GM21423 (cell line): Measurements from ENCODE around the gene TMEM132E.

ENCODE experiments used
- ATAC-seq: cut with Tn5 transposase; IDR thresholded peaks from one replicate; pipeline ENCODE4 v1.9.1; 2021; ENCODE audit warnings: mild to moderate bottlenecking, moderate library complexity; ENCODE audit not compliant: unreplicated experiment

Gene TMEM132E

DNA sequence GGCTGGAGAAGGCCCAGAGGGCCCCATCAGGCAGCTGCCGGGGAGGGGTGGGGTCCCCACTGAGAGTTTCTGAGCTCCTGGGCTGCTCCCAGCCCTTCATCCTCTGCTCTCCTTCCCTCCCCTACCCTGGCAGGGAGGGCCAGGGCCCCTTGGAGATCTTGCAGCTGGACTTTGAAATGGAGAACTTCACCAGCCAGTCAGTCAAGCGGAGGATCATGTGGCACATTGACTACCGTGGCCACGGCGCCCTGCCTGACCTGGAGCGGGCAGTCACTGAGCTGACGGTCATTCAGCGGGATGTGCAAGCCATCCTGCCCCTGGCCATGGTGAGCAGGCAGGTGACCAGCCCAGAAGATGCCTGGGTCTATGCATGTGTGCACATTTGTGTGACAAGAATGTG is 49.5 kb downstream of the TMEM132E start:
- ATAC-seq, result no peak

DNA sequence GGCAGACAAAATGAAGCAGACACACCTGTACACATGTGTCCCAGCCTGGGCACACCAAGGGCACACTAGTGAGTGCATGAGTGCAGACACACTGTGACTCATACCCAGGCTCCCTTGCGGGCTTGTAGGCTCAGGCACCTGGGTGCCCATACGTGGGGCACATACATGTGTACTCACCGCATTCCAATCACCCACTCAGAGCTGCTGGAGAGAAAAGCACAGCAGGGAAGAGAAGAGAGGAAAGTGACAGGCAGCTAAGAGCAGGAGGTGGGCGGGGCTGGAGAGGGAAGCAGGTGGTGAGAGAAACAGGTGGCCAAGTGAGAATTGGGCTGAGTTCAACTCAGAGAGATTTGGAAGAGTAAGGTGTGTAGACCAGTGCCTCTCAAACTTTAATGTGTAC is 54.0 kb downstream of the TMEM132E start:
- no peak for ATAC-seq

DNA sequence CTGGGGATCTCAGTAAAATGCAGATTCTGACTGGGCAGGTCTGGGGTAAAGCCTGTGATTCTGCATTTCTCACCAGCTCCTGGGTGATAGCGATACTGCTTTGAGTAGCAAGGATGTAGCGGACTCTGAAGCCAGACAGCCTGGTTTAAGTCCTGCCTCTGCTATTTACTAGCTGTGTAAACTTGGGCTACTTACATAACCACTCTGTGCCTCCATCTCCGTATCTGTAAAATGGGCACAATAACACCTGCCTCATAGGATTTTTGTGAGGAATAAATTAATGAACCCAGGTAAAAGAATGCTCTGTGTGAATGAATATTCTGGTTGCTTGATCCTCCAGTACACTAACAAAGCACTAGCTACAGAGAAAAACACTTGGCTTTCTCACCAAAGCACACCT is 54.4 kb downstream of the TMEM132E start:
- no peak for ATAC-seq

DNA sequence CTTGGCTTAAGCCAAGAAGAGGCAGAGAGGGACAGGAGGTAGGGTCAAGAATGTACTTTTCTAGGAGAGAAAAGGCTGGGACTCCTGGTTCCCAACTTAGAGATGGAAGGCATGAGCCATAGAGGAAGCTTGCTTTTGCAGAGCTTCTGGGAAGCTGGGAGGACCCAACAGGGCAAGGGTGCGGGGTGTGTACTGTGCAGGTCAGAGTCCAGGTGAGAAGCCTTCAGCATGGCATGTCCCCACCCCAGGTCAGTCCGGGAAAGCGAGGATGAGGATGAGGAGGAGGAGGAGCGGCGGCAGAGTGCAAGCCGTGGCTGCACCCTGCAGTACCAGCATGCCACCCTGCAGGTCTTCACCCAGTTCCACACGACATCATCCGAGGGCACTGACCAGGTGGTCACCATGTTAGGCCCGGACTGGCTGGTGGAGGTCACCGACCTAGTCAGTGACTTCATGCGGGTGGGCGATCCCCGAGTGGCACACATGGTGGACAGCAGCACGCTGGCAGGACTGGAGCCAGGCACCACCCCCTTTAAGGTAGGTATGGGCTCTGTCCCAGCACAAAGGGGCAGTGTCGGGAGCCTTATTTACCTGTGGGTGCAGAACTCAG is 55.3 kb downstream of the TMEM132E start:
- no peak for ATAC-seq

DNA sequence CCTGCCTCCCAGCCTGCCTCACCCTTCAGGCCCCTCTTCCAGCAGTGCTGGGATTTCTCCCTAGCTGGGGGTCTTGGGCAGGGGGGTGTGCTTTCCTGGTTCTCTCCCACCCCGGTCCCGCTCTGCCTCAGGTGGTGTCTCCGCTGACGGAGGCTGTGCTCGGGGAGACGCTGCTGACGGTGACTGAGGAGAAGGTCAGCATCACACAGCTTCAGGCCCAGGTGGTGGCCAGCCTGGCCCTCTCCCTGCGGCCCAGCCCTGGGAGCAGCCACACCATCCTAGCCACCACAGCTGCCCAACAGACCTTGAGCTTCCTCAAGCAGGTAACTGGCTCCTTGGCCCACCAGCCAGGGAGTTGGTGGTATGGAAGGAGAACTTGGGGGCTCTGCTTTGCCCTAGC is 56.5 kb downstream of the TMEM132E start:
- ATAC-seq, result no peak

DNA sequence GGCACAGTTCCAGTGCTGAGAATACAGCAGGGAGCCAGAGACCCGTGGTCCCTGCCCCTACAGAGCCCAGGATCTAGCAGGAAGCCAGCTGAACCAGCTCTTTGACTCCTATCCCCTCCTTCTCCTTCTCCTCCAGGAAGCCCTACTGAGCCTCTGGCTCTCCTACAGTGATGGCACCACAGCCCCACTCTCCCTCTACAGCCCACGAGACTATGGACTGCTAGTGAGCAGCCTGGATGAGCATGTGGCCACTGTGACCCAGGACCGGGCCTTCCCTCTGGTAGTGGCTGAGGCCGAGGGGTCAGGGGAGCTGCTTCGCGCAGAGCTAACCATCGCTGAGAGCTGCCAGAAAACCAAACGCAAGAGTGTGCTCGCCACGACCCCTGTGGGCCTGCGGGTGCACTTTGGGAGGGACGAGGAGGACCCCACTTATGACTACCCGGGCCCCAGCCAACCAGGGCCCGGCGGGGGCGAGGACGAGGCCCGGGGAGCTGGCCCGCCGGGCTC is 57.7 kb downstream of the TMEM132E start:
- no peak for ATAC-seq

DNA sequence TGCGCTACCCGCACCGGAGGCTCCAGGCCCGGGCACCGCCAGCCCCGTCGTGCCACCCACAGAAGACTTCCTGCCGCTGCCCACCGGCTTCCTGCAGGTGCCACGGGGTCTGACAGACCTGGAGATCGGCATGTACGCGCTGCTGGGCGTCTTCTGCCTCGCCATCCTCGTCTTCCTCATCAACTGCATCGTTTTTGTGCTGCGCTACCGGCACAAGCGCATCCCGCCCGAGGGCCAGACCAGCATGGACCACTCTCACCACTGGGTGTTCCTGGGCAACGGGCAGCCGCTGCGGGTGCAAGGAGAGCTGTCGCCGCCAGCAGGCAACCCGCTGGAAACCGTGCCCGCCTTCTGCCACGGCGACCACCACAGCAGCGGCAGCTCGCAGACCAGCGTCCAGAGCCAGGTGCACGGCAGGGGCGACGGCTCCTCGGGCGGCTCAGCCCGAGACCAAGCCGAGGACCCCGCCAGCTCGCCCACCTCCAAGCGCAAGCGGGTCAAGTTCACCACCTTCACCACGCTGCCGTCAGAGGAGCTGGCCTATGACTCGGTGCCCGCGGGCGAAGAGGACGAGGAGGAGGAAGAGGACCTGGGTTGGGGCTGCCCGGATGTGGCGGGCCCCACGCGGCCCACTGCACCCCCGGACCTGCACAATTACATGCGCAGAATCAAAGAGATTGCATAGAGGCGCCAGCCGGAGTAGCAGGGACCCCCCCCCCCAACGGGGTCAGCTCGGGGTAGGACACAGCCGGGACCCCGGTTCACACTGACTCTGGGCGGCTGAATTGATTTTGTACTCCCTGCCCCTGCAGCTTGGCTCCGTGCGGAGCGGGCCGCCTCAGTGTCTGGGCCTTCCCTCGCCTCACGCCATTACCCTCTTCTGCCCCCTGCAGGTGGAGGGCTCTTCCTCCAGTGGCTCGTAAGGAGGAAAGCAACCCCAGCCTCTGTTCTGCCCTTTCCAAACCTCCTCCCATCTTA is 58.5 kb downstream of the TMEM132E start:
- peak; percentile 65 for ATAC-seq

DNA sequence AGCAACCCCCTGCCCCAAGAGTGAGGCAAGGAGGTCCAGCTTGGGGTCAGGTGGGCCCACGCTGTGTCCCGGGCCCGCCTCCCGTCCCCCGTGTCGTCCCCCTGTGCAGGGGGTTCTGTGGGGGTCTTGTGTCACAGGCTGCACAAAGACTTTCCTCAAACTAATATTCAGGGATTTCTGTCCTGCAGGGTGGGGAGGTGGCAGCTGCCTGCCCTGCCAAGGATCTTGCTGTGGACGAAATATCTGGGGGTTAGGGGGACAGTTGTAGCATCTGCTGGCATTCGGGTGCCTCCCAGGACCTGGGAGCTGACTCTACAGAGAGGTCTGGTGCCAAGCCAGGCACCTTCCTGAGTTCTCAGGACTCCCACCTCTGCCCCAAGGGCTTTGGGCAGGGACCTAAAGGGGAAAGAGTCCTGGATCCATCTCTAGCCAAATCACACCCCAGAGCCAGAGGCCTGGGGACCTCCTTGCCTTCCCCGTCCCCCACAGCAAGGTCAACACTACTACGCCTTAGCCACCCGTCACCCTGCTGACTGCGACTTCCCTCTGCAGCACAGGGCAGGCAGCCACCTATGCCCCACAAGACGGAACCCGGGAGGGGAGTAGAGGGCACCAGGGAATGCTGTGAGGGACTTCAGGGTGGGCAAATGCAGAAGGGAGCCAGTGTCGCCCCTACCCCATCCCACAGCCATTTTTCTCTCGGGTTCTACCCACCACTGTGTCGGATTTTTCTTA is 59.3 kb downstream of the TMEM132E start:
- no peak for ATAC-seq

DNA sequence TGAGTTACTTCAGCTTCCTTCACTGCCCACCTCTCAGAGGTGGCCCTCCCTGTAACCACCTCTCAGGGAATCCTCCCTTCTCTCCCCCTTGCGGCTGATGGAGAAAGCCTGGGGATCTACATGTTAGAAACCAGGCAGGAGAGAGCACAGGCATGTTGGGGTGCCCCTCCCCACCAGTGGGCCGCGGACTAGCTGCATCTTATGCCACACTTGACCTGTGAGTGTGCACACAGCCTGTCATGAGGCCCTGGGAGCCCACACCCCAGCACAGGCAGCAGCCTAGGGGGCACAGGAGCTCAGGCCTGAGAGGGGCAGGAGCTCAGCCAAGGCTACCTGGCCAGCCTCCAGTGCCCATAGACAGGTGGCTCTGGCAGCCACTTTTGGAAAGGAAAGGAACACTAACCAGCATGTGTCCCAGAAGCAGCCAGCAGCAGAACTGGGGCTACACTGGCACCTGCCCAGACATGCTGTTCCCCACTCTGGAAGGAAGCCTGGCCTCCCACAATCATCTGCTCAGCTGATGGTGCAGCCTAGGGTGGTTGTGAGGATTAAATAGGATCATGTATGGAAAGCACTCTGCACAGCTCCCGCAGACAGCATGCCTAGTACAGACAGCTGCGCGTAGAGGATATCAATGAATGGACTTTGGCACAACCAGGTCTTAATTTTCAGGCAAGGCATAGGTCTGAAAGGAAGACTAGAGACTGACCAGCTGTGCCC is 60.5 kb downstream of the TMEM132E start:
- no peak for ATAC-seq

DNA sequence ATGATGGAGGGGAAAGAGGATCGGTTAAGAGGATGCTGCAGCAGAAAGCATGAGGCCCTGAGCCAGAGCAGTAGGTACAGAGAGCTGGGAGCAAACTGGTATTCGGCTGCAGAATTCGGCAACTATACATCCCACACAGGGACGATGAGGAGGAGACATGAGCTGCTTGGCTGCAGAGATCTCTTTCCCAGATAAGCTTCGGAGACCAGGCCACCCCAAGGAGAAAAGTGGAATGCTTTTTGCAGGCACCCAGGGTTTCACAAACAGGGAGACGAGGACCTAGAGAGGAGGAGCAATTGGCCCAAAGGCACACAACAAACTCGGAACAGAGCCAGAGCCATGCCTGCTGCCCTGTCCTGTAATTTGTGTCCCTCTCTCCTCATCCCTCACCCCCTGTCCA is 62.0 kb downstream of the TMEM132E start:
- no peak for ATAC-seq

DNA sequence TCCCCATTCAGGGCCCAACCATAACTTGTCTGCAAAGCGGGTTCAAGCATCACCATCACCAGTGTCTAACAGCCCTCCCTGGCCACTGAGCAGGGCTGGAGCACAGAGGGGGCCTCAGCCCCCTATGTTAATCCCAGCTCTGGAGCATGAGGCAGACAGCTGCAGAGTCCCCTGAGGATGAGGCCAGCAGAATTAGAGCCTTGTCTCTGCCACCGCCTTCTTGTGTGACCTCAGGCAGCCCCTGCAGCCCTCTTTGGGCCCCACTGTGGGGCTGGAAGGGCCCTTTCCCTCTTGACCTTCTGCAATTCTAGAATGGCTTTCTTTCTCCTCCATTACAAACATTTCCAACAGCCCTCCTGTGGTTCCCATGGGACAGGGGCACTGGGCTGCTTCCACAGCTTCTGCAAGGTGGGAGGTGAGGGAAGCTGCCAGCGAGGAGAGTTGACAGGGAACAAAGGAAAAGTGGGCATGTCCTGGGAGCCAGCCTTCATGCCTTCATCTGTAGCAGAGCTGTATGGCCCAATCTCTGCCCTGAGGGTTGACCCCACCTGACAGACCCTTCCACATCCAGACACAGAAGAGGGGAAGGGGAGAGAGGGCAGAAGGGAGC is 65.7 kb downstream of the TMEM132E start:
- no peak for ATAC-seq

DNA sequence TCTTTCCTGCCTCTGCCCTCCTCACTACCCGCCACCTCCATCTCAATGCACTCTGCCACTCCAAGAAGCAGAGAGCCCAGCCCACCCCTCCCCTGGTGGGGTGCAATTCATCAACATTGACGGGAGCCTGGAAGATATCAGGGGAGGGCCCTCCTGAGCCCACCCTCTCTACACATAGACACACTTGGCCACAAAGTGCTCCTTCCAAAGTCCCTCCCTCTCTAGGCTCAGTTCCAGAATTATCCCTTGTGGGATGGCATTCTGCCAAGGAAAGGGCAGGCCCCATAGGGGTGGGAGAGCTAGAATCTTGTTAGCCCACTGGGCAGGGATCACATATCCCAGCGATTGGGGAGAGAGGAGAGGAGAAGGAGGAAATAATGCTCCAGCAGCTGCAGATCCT is 66.2 kb downstream of the TMEM132E start:
- no peak for ATAC-seq

DNA sequence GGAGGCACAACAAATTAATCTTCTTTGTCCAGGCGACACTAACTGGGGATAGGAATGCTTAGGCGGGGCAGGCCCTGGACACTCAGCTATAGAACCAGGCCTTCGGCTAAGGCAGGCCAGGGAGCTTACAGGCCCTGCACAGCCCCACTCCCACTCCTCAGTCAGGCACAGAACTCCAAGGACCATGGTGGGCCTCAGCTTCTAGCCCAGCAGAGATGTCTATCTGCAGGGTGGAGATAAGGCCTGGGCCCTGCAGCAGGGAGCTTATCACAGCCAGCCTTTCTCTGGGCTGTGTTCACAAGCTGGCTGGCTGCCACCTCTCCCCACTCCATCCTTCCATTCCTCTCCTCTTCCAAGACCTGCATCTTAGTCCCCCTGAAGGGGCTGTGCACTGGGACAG is 68.1 kb downstream of the TMEM132E start:
- ATAC-seq, result no peak

DNA sequence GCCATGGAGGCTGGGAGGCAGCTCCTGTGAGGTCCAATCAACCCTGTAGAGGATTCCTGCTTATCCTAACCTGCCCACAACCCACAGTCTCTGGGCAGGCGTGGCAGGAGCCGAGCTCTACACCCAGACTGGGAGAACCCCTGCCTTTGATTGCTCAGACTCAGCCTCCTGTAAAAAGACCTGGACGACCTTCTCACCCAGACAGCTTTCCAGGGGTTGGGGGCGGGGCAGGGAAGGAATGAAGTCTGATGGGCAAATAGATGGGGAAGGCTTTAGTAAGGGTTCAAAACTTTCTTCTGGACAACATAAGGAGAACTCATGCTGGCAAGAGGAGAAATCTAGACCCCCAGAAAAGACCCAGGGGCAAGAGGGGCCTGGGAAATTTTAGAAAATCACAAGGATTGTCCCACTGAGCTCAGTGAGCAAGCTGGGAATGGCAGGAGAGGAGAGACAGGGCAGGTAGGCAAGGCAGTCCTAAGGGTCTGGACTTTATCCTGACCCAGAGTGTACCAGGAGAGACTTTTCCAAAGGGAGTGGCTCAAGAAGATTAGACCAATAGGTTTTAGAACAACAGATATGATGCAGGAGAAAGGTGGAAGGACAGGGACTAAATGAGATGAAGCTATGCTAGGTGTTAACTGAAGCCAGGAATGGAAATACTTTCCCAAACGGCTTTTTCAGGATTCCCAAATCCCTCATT is 70.8 kb downstream of the TMEM132E start:
- ATAC-seq, result no peak

DNA sequence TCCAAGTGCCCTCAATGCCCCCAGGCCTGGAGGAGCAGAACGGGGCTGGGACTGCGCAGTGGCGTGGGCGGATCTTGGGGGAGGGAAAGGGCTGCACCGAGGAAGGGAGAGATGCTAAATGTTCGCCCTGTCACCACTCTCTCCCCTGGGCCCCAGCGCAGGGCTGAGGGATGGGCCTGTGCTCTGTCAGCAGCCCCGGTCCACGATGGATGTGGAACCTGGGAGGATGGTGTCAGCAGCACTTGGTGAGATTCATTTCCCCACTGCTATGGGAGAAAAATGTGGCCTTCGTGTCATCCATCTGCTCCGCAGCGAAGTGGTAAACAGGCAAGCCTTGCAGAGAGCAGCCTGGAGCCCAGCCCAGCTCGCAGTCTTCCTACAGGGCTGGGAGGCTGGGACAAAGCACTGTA is 72.0 kb downstream of the TMEM132E start:
- ATAC-seq, result no peak

DNA sequence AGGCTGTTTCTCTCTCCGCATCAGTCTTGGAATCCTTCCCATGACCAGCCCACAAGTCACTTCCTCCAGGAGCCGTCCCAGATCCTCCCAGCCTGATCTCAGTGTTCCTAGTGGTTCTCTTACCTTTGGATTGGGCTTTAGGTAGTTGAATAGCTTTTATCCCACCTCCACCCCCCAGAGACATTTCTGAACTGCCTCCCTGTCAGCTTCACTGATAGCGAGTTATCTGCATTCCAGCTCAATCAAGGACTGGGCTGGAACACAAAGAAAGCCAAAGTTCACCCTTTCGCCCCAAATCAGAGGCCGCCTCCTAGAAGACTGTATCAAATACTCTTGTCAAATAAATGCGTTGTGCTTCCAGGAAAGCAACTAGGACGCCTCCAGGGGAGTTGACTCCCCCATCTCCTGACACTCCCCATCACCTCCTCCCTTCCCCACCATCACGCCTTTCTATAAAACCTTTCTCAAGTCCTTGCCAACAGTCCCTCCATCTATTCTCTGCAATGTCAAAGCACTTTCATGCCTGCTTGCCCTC is 72.7 kb downstream of the TMEM132E start:
- no peak for ATAC-seq

DNA sequence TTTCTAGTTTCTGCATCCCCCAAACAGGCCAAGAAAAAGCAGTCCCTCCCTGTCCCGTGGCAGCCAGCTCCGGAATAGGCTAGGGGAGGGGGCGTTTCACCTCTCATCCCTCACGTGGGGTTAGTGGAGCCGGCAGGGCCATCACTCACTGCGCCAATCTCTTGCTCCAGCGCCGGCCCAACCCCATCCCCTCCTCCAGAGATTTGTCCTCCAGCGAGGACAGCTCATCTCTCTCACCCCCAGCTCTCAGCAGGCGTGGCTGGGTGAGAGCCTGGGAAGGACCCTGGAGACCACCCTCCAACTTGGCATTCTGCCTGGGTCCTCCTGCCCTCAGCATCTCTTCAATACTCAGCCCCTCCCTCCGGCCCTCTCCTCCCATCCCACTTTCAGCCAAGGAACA is 74.1 kb downstream of the TMEM132E start:
- no peak for ATAC-seq

DNA sequence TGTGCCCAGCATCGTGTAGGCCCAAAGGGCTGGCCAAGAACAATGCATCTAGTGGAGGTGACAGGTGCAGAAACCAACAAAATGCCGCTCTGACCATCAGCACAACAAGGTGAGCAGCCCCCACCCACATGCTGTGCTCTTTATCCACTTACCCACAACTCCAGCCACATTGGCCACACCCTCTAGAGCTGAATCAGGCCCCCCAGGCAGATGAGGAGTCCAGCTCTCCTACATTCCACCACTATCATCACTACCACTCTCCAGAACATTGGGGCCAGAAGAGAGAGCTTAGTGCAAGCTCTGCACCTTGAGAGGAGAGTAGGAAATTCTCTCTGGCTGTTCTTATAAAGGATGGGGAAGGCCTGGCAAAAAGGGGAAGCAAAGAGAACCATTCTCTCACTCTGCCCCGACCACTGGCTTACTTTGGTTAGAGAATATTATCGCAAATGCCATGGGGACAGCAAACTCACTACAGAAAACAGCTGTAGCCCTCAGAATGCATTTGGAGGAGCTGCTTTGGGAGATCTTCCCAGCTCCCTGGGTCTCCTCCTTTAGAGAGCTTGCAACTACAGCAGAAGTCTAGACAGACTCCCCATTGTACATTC is 75.0 kb downstream of the TMEM132E start:
- ATAC-seq, result no peak

DNA sequence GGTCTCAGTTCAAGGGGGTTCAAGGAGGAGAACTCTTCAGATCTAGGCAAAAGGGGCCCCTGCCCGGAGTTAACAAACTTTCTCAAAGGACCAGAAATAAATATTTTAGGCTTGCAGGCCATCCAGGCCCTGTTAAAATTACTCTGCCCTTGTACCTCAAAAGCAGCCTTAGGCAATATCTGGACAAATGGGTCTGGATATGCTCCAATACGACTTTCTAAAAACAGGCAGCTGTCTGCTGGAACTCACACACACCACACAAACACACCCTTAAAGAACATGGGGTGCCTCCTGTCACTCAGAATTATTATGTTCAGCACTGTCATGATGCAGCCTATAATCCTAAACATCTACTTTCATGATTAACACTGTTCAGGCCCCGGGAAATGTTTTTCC is 75.5 kb downstream of the TMEM132E start:
- no peak for ATAC-seq
